NT2/D1 (cell line): ENCODE measurements around the gene ELAVL4.

ENCODE experiments used
- YY1 ChIP-seq: IDR thresholded peaks from 2 replicates; pipeline ENCODE4 v1.6.1; 2011; ENCODE audit not compliant: insufficient read length, insufficient read depth
- ZNF274 ChIP-seq: IDR thresholded peaks from 2 replicates; pipeline ENCODE4 v1.6.1; 2011; ENCODE audit warnings: mild to moderate bottlenecking, low read depth, low read length

DNA sequence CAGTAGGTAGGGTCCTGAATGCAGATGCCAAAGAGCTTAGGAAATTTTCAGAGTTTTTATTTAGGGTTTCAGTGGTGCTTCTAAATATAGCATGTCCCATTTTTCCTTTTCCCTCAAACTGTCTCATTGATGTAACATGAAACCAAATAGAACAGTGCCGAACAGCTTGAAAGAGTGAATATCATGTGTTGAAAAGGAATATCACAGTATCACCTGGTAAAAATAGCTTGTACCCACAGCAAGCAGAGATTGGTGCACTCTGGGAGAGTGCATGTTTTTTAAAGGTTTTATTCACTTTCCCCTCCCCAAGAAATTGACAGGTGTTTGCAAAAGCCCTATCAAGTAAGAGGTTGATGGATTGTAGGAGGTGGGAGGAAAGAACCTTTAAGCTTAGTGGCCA, 41.9 kb upstream of the ELAVL4 start:
- TF ChIP-seq YY1 (no peak), ZNF274 (no peak)
